MM.1S (cell line): ENCODE data around the gene ZBTB7A.

Source experiments
- EZH2 ChIP-seq: fragments of 300-600 bp; sonication (generic); optimal IDR thresholded peaks from 2 replicates; pipeline ENCODE3; 2017; ENCODE audit warnings: low read depth, mild to moderate bottlenecking, antibody characterized with exemption, low read length, mixed read lengths
- TF ChIP-seq, protein P1 (sequence below): fragments of 300-600 bp; sonication (generic); IDR thresholded peaks from 2 replicates; pipeline ENCODE4 v1.5.1; 2016; ENCODE audit warnings: antibody characterized with exemption, low read length, mixed read lengths

GRCh38 chr19:4089400-4089908 is 22.8 kb upstream of the ZBTB7A start:
- TF ChIP-seq, protein P1, sequence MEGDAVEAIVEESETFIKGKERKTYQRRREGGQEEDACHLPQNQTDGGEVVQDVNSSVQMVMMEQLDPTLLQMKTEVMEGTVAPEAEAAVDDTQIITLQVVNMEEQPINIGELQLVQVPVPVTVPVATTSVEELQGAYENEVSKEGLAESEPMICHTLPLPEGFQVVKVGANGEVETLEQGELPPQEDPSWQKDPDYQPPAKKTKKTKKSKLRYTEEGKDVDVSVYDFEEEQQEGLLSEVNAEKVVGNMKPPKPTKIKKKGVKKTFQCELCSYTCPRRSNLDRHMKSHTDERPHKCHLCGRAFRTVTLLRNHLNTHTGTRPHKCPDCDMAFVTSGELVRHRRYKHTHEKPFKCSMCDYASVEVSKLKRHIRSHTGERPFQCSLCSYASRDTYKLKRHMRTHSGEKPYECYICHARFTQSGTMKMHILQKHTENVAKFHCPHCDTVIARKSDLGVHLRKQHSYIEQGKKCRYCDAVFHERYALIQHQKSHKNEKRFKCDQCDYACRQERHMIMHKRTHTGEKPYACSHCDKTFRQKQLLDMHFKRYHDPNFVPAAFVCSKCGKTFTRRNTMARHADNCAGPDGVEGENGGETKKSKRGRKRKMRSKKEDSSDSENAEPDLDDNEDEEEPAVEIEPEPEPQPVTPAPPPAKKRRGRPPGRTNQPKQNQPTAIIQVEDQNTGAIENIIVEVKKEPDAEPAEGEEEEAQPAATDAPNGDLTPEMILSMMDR = no peak
- TF ChIP-seq EZH2 = no peak
